ENCODE measurements around the gene UBQLN4.

DNA sequence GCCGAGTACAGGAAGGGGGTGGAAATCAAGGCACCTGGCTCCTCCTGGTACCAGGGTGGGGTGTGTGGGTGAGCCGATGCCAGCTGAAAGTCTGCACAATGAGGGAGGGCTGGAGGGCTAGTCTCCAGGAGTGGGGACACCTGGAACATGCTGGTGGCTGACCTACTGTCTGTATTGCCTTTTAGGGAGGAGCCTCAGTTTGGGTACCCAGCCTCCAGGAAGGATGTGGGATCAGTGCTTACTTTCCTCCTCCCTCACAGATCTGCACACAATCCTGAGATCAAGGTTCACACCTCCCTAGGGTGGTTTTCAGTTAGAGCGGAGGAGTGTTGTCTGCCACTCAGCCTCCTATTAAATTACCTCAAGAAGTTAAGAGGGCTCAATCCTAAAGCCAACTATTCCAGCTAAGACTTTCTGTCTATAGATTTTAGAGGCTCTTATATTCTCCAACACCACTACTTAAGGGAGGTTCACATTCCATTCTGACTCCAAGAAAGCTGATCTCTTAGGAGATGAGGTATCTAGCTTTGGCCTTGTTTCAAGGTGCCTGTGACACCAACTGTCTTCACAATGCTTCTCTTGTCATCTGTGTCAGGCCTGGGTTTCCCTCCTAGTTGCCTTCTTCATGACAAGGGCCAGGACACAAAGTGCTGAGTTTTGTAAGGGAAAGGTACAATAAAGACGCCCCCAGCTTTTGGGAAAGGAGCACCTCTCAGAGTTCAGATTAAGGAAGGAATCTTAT lies 48.6 kb downstream of the UBQLN4 start:
- TF ChIP-seq, protein P1, sequence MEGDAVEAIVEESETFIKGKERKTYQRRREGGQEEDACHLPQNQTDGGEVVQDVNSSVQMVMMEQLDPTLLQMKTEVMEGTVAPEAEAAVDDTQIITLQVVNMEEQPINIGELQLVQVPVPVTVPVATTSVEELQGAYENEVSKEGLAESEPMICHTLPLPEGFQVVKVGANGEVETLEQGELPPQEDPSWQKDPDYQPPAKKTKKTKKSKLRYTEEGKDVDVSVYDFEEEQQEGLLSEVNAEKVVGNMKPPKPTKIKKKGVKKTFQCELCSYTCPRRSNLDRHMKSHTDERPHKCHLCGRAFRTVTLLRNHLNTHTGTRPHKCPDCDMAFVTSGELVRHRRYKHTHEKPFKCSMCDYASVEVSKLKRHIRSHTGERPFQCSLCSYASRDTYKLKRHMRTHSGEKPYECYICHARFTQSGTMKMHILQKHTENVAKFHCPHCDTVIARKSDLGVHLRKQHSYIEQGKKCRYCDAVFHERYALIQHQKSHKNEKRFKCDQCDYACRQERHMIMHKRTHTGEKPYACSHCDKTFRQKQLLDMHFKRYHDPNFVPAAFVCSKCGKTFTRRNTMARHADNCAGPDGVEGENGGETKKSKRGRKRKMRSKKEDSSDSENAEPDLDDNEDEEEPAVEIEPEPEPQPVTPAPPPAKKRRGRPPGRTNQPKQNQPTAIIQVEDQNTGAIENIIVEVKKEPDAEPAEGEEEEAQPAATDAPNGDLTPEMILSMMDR (IDR thresholded peaks at IDR 0.05) = no peak
- no peak for TF ChIP-seq POLR2A (IDR thresholded peaks at IDR 0.05)
